Mesothelial cell of epicardium (in vitro differentiated cells): Measurements from ENCODE around the gene MARCHF6. TPM values are rescaled to one million over a fixed set of nuclear protein-coding genes. Genes with fewer than 3 reads are reported as not detected.
"Not testable (repeated sequence)": the region's sequence is repeated elsewhere in the genome, so short reads cannot be mapped to it uniquely, and the experiment has no call there.

ENCODE experiments used
- DNase-seq, 2 experiments: peaks; one replicate each; pipeline ENCODE4 v3.0.0; 2021; ENCODE audit warnings: low spot score in 2 of 2; ENCODE audit not compliant: unreplicated experiment in 2 of 2
- H3K27ac Mint-ChIP-seq: 2 replicates; pipeline ENCODE4 v1.8.0; 2021; ENCODE audit warnings: mixed read lengths
- H3K27me3 Mint-ChIP-seq: 2 replicates; pipeline ENCODE4 v1.8.0; 2021; ENCODE audit warnings: low read depth, mixed read lengths
- H3K36me3 Mint-ChIP-seq: 2 replicates; pipeline ENCODE4 v1.8.0; 2021; ENCODE audit warnings: mixed read lengths
- H3K4me1 Mint-ChIP-seq: 2 replicates; pipeline ENCODE4 v1.8.0; 2021; ENCODE audit warnings: mixed read lengths
- H3K4me3 Mint-ChIP-seq: 2 replicates; pipeline ENCODE4 v1.8.0; 2021; ENCODE audit warnings: mild to moderate bottlenecking, moderate library complexity, mixed read lengths
- H3K9me3 Mint-ChIP-seq: 2 replicates; pipeline ENCODE4 v1.8.0; 2021; ENCODE audit warnings: mixed read lengths
- CTCF ChIP-seq: fragments of 200-600 bp; sonication (generic); IDR thresholded peaks from one replicate; pipeline ENCODE4 v1.5.0; 2021; ENCODE audit warnings: antibody characterized with exemption; ENCODE audit not compliant: unreplicated experiment
- total RNA-seq: library from RNA; stranded (reverse); gene quantifications from 3 replicates; pipeline ENCODE4 v1.2.1, GENCODE V29; 2021

Gene MARCHF6
- total RNA-seq, 1 donor from 2014 or later, result 273 TPM

GRCh38 chr5:10387690-10388089, 34.2 kb downstream of the MARCHF6 start:
- Mint-ChIP-seq H3K9me3 (peaks cover 9% of the 10 kb centered on the region), H3K36me3 (peaks cover 43% of the 10 kb centered on the region), H3K27ac (no peak overlapping the region), H3K4me1 (no peaks in the 10 kb centered on the region), H3K27me3 (no peaks in the 10 kb centered on the region), H3K4me3 (no peak overlapping the region)
- no peak for TF ChIP-seq CTCF
- no peak for DNase-seq

- H3K4me3 Mint-ChIP-seq, result no peak overlapping the region
- H3K4me1 Mint-ChIP-seq, result no peaks in the 10 kb centered on the region
- no peak overlapping the region for H3K27ac Mint-ChIP-seq
- H3K27me3 Mint-ChIP-seq, result no peaks in the 10 kb centered on the region
- DNase-seq, result no peak
- H3K36me3 Mint-ChIP-seq, result peaks cover 40% of the 10 kb centered on the region
- no peaks in the 10 kb centered on the region for H3K9me3 Mint-ChIP-seq
- TF ChIP-seq CTCF, result no peak
Measured at GRCh38 chr5:10391130-10391529, 37.6 kb downstream of the MARCHF6 start.

- peaks cover 46% of the 10 kb centered on the region for H3K36me3 Mint-ChIP-seq
- not testable (repeated sequence) for H3K4me3 Mint-ChIP-seq, H3K27ac Mint-ChIP-seq, H3K9me3 Mint-ChIP-seq, H3K27me3 Mint-ChIP-seq, DNase-seq, H3K4me1 Mint-ChIP-seq
Measured at GRCh38 chr5:10392567-10393328, 39.3 kb downstream of the MARCHF6 start.

GRCh38 chr5:10393491-10393890, 40.0 kb downstream of the MARCHF6 start:
- Mint-ChIP-seq H3K27me3 (no peaks in the 10 kb centered on the region), H3K4me3 (no peak overlapping the region), H3K36me3 (peaks cover 46% of the 10 kb centered on the region), H3K9me3 (no peaks in the 10 kb centered on the region), H3K27ac (no peak overlapping the region), H3K4me1 (no peaks in the 10 kb centered on the region)
- no peak for TF ChIP-seq CTCF
- DNase-seq, result no peak

- no peak overlapping the region for H3K27ac Mint-ChIP-seq
- no peak overlapping the region for H3K4me3 Mint-ChIP-seq
- no peaks in the 10 kb centered on the region for H3K9me3 Mint-ChIP-seq
- no peaks in the 10 kb centered on the region for H3K27me3 Mint-ChIP-seq
- peaks cover 38% of the 10 kb centered on the region for H3K36me3 Mint-ChIP-seq
- DNase-seq, result no peak
- no peaks in the 10 kb centered on the region for H3K4me1 Mint-ChIP-seq
- no peak for TF ChIP-seq CTCF
Measured at GRCh38 chr5:10396552-10396951, 43.1 kb downstream of the MARCHF6 start.

- peaks cover 40% of the 10 kb centered on the region for H3K36me3 Mint-ChIP-seq
- H3K27ac Mint-ChIP-seq, result no peak overlapping the region
- no peaks in the 10 kb centered on the region for H3K27me3 Mint-ChIP-seq
- no peaks in the 10 kb centered on the region for H3K4me1 Mint-ChIP-seq
- TF ChIP-seq CTCF, result no peak
- no peaks in the 10 kb centered on the region for H3K9me3 Mint-ChIP-seq
- H3K4me3 Mint-ChIP-seq, result no peak overlapping the region
- no peak for DNase-seq
Measured at GRCh38 chr5:10399839-10400238, 46.3 kb downstream of the MARCHF6 start.
